OCI-LY3 (cell line): ENCODE results near the gene ERP27.

Source experiments
- CTCF ChIP-seq: fragments of 200-600, 300-600 bp; sonication (generic); IDR thresholded peaks from 2 replicates; pipeline ENCODE4 v1.5.1; 2014; ENCODE audit warnings: antibody characterized with exemption, low read length, low read depth
- EZH2phosphoT487 ChIP-seq: fragments of 200-600 bp; shearing (Covaris generic); IDR thresholded peaks from 2 replicates; pipeline ENCODE4 v1.6.1; 2018; ENCODE audit warnings: antibody characterized with exemption, mixed run types, low read depth

GRCh38 chr12:14931791-14932560 is 6.4 kb downstream of the ERP27 start:
- TF ChIP-seq CTCF, result no peak
- TF ChIP-seq EZH2phosphoT487, result no peak
